NCI-H69 (cell line): Measurements from ENCODE around the gene RNF150.

Source experiments
- DNase-seq: peaks from one replicate; lab custom pipeline; 2025; lab: John Stamatoyannopoulos, UW

RNF150 gene

DNA sequence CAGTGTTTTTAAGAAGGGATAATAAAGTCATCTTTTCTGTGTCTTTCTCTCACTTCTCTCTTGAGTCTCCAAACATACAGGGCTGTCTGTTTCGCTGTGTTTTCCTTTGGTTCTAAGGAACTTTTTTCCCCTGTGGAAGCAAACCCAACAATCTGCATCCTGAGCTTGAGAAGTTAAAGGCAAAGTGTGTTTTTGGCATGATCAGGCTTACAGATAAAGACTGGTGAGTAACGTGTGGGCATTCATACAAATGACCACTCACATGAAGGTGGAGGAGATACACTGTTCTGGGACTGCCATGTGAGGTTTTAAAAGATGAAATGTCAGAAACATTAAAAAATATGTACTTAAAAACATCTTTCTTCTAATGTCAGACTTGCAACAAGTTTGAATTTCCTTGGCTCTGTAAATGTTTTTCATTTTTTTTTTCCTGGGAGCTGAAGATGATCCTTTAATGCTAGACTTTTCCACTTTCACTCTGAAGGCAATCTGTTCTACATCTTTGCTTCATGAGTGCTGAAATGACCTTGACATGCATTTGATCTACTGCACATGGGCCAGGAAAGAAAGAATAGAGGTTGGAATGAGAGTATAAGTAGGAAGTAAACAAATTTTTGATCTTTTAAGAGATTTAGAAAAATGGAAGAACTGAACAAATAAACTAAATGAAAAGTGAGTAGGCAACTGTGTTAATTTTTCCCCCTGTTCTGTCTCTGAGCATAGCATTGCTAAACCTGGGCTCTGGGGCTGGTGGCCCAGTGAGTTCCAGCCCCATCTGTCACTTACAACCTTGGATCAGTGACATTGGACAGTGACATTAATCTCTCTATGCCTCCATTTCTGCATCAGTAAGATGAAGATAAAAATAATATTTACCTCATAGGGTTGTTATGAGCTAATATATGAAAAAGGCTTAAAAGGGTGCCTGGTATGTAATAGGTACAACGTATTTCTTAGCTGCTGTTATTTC lies 226.0 kb downstream of the RNF150 start:
- no peak for DNase-seq

DNA sequence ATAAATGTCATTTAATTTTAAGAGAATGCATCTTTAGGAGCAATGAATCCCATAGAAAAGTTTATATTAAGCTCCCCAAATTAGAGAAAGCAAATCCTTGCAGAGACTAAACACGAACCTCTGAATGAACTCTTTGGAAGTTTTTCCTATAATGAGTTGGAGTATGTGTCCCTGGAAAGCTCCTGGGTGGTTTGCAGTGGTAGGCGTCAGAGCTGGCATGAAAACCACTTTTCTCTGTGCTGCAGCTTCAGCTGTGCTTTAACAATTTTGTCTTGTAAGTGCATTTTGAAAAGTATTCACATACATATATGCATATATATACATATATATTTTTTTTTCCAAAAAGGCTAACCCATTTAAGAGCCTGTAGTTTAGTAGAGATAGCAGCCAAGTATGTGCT lies 228.4 kb downstream of the RNF150 start:
- no peak for DNase-seq

DNA sequence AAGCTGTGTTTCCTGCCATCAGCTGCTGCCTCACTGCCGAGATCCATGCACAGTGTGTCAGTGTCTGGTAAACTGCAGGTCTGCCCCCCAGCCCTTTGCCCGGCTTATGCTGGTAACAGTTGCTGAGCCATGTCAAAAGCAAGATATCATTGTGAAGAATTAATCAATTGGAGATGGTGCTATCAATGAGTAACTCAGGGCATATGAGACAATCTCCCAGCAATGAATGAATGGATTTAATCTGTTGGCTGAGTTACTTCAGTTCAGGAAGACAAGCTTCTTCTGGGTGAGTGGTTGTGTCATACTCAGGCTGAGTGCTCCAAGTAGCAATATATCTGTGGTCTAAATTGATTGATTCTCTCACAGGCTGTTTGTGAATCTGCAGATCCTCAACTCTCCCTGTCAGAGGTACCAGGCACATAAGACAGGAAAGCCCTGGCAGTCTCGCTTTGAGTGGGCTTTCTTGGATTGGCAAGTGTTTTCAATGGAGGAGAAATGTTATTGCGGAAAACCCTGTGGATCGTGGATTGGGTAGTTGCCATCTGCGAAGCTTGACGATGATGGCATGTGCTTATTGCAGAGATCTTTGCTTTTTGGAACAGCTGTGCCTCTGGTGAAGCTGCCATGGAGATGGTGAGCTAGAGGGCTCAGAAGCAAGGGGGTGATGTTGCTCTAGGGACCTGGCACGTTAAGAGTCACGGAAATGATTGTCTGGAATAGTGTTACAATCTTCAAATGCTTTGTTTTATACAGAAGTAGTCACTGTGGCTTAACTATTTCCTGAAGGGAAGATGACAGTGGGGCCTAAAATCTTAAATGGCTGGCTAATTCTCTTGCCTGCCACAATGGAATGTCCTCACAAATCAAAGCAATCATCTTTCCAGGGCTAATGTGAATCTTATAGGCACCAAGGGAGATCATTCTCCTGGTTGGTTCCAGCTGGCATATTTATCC lies 229.5 kb downstream of the RNF150 start:
- no peak for DNase-seq

DNA sequence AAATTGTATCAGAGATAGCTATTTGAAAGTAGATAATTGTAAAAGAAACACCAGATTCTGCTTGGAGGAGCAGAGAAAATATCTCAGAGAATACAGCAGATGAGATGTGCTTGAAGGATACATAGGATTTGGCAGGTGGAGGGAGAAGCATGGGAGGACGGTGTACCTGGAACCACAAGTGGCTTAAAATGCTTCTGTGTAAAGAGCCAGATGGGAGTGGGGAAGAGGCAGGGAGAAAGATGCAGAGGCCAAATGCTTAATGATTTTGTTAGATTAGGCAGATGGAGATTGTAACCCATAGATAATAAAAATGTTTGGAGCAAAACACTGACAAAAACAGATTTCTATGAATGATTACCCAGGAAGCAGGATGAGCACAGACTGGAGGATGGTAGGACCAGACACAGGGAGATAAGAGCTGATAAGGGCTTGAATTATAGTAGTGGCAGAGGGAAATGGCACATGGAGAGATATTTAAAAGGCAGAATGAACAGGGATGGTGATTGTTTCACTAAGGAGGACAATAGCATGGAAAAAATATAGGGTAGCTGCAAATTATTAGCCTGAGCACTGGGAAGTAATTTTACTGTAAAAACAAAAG lies 231.4 kb downstream of the RNF150 start:
- DNase-seq: no peak

DNA sequence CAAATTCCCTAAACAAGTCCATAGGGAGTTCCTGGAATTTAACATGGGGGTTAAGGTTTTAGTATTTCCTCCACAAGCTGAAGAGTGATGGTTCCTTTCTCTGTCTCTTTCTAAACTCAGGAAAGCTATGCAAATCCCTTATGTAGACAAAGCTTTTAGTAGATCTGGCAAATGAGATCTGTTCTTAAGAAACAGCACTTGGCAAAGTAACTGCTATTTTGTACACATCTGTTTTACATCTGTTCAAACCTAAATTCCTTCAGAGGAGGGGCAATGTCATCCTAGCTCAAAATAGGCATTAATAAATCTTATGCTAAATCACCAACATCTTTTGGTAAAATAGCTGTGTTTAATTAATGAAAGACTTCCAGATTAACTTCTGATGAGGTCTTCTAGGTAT lies 239.3 kb downstream of the RNF150 start:
- no peak for DNase-seq

DNA sequence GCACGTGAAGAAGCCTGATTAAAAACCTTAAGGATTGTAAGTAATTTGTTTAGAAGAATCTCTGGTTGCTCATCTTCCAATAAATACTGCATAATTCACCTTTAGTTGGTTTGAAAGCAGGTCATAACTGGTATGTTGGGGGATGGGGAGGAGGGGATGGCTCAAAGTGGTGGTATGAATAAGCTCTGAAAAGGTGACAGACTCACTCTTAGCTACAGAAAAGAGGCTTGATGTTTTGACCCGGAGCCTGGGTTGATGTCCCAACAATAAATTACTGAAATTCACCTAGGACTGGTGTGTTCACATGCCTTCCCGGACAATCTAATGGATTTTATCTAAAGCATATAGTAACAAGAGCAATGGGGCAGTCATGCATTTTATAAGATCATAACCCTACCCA lies 245.2 kb downstream of the RNF150 start:
- no peak for DNase-seq

DNA sequence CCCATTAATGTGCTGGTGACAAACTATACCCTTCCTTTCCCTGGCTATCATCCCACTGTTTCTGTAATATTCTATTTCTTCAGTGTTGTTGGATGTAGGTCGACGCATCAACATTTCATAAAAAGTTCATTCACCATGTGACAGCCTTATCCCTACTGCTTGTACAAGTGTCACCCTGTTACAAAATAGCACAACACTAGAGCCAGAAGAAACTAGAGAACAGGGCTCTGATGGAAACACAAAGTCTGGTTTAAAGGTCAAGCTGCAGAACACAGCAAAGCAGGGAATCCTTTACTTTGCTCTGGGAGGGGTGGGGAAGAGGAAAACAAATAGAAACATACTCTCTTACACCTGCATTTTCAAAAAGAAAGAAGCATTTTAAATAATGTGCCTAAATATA lies 245.8 kb downstream of the RNF150 start:
- DNase-seq: no peak

DNA sequence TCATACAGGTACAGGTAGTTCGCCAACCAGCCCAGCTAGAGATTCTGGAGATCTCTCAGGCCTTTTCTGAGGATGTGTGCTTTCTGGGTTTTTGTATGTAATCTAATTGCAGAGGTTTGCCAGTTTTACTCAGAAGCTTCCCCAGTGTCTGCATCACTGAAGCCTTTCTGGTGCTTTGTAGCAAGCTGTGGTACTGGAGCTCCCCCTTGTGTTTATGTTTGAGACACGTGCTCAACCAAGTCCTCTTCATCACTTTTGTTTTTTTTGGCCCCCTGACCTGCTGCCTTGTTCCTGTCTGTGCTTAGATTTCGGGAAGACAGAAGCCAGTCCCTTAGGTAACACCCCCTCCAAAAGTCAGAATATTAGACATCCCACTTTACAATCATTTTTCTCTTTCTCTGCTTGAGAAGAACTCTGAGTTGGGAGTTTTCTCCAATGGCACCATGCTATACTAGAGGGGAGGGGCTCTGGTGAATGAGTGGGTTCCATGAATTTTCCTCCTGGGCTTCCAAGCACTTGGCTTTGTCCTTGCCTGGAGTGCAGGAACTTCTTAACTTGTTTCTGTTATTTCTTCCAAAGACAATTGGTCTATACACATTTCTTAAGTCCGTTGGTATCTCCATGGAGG lies 248.7 kb downstream of the RNF150 start:
- peak; percentile 81 for DNase-seq

DNA sequence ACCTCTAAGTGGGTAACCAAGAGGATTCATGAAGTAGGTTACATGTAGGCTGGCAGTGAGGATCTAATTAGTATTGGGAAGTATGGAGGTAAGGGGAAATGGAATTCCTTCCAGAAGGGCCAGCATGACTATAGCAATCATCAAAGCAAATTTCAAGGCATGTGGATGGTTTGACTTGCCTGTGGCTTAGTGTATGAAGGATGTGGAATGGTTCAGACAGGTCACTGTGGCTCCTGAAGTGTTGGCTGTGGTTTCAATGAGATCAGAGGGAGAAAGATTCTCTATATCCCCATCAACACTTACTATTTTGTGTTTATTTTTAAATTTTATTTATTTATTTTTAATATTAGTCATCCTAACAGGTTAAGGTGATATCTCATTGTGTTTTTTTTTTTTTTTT lies 255.5 kb downstream of the RNF150 start:
- peak; percentile 16 for DNase-seq

DNA sequence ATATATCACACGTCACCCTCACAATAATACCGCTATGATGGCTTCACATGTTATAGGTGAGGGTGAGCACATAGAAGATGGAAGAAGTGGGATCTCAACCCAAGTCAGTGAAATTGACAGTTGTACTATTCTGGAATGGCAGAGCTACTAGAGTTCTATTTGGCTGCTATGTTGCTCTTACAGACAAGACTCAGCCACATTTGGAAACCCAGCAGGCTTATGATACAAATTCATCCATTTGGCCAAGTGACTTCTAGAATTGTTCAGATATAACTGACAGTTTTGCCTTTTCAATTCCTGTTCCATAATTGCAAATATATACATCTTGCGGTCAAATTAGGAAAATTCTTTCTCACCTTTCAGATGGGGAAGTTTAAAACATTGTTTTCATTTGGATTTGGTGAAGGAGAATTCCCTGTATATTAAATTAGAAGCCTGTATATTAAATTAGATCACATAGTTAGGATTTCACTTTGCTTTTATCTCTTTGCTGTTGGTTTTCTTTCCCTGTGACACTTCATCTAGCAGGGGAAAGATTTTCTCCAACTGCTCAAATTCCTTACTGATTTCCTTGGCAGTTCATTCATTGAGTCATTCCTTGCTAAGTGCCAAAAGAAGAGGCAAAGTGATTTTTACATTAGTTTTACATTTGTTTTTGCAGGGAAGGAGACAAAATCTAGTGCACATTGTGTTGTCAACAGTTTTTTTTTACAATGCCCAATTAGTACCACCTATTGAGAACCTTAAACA lies 256.5 kb downstream of the RNF150 start:
- no peak for DNase-seq

DNA sequence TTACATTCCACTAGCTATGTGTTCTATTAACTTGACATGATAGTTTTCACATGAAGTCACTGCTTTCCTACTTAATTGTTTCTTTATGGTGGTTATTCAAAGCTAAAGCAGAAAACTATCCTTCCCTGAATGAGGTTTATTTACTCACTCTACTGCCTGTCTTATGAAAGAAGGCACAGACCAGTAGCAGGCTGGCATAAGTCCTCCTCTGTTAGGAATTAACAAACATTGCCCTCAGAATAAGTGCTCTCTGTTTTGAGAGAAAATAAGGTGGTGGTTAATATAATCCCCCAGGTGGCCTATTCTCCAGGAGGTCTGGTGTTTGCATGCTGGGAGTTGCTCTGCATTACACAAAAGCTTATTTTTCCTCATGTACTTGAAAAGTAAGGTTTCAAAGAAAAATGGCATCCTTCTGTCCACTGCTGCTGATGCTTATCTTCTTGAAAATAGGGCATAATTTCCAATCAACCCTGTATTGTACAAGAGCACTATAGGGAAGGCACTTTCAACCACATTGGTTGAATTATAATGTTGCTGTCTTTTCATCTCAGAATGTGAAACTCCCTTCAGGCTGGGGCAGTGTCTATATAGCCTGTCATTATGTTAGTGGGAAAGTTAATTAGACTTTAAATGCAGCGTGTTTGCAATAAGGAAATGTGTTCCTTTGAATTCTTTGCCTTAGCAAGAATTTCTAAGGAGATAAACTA lies 257.4 kb downstream of the RNF150 start:
- peak; percentile 87 for DNase-seq

DNA sequence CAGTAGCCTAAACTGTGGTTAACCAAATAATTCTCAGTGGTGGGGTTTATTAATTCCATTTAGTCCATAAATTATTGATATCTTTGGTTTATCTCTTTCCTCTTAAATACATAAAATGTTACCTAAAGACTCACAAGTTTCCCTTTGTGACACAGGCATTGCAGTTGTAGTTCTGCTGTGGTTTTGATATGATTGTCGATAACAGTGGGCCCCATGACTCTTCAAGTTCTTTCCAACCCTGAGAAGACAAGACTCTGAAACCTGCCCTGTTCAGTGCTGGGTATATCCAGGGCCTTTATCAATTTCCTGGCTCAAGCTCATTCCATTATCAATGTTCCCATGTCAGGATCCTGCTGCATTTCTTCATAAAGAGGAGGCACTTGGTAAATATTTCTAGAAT lies 259.2 kb downstream of the RNF150 start:
- no peak for DNase-seq

DNA sequence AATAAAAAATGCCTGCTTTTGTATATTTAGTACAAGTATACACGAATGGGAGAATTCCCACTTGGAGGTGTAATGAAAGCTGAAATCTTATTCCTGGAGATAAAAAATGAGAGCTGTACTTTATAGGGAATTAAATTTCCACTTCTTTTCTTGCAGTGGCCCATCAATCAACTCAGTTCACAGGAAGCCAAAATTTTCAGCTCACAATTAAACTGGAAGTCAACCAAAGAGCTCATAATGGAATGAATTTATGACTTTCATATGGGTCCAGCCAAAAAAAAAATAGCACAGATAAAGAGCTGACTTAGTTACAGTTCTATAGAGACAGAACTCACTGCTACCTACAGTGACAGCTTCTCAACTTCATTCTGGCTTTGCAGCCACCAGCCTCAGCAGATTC lies 261.9 kb downstream of the RNF150 start:
- DNase-seq: peak; percentile 70

DNA sequence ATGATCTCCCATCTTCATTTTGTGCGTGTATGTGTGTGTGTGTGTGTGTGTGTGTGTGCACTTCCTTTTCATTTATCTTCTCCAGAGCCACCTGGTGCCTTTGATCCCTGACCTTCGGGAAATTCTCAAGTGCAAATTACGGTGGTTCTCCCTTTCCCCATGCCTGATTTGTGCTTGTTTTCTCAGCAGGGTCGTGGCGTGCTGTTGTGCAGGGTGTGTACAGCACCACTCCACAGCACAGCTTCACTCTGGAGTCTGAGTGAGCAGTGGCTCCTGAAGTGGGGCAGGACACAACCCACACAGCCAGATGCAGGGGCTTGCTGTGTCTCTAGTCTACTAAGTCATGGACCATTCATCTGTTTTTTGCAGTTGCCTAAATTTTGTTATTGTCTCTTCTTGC lies 262.8 kb downstream of the RNF150 start:
- DNase-seq: peak; percentile 93

DNA sequence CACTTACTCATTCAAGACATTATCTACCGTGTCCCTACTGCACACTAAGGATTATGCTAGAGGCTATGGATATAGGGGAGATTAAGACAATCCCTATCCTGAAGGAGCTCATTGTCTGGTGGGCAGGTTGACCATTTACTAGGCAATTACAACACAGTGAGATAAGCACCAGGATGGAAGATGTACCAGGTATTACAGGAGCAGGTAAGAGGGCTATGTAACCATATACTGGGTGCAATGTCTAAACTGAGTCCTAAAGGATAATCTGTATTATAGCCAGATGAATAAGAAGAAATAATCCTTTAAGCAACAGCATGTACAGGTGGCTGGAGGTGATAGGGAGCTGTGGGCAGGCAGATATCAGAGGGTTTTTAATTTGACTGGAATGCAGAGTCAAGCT lies 263.8 kb downstream of the RNF150 start:
- peak; percentile 24 for DNase-seq

DNA sequence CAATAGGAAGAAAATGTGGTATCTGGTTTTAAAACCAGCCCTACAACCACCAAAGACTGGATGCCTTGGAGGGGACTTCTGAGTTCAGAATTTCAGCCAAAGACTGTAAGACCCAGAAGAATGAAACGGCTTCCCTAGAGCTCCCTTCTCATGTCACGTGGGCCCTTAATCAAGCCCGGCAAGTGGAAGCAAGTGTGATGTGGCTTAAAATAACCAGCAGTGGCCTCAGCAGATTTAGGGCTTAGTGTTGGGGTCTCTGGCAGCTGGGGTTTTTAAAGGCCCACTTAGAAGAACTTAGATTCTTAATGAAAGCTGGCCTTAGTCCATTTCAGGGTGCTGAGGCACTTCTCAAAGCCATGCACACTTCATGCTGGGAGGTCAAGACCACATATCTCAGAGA lies 265.9 kb downstream of the RNF150 start:
- DNase-seq: no peak

DNA sequence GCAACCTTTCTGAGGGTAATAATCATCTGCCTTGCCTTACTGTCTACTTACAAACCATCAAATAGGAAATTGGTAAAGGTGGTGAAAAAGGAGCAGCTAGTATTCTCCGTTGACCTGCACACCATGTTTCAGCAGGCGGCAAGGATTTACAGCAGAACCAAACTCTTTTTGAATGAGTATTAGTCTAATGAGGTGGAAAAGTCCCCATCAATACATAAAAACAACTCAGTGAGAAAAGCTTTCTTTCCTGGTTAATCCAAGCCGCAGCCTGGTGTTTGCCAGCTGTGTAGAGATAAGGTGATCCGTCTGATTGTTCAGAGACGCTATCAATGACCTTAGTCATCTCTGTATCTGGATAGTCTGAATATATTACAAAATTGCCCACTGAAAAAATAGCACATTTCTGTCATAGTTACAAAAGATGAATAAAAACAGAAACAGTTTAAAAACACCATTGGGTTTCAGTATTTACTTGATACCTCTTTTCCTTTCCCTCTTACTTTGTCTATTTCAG lies 266.7 kb downstream of the RNF150 start:
- no peak for DNase-seq

DNA sequence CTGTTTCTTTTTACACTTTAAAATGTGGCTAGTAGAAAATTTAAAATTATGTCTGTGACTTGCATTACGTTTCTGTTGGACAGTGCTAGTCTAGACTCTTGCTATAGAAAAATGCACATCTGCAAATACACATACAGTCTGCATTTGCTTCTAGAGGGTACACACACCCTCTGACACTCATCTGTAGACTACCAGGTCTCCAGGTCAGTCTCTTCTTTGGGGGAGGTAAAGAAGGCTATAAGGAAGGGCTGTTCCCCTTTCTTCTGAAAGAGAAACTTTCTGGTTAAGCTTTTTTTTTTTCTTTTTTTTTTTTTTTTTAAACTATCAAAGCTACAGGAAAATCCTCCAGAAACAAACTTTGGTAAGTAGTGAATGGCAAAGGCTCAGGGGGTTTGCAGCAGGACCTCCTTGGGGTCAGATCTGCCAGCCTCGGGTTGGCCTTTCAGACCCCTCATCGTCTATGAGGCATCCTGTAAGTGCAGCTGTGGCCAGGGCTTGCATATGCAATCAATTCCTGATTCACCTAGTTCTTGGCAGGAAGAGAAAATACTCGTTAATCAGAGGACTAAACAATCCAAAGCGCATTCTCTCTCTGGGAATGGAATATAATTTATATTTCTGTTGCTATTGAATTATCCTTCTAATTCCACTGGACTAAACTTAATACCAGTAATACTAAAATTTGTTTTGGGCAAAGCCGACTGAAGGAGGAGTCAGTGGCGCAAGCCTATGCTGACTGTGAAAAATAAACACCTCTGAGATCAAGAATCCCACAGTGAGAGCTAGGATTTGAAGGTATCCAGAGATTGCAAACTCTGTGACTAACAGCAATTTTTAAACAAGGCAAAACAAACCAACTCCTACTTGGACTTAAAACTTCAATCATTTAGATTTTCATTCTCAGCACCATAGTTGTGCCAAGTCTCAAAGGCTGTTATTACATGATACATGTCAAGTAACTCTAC lies 267.7 kb downstream of the RNF150 start:
- no peak for DNase-seq

DNA sequence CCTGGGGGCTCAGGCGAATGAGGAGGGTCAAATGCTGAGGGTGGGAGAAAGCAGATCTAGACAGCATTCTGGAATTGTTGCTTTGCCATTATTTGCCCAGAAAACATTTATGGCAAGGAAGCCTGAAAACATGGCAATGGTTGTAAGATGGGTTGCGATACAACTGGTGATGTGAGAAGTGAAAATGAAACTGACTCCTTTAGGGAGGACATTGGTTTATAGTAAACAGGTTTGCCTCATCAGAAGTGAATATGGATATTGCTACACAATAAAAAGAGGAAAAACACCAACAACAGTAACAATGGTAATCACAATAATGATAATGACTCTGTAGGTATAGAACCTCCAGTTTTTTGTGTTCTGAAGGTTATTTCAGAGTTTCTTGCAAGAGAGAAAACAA lies 270.1 kb downstream of the RNF150 start:
- DNase-seq: no peak
